GM19467 (cell line): Measurements from ENCODE around the gene NATD1.
"Not testable (repeated sequence)": the region's sequence is repeated elsewhere in the genome, so short reads cannot be mapped to it uniquely, and the experiment has no call there.

Experiments
- ATAC-seq: cut with Tn5 transposase; IDR thresholded peaks from one replicate; pipeline ENCODE4 v1.9.1; 2021; ENCODE audit warnings: mild to moderate bottlenecking, moderate library complexity; ENCODE audit not compliant: unreplicated experiment

Gene NATD1

DNA sequence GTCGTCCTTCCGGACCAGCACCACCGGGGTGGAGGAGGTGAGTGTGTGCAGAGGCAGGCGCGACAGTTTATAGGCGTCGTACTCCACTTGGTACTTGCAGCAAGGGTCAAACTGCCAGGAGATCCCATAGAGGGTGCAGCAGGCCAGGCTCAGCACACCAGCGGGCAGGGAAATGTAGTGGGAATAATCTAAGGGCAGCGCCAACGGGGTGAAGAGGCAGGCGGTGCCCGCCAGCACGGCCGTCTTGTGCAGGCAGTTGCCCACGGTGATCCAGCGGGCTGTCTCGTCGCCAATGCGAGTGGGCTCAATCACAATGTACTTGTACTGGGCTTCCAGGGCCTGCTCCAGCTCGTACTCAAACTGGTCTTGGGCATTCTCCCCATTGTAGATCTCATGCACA is 54.8 kb downstream of the NATD1 start:
- no peak for ATAC-seq

- ATAC-seq: no peak
Measured at GRCh38 chr17:21196126-21196525, 57.1 kb downstream of the NATD1 start.

DNA sequence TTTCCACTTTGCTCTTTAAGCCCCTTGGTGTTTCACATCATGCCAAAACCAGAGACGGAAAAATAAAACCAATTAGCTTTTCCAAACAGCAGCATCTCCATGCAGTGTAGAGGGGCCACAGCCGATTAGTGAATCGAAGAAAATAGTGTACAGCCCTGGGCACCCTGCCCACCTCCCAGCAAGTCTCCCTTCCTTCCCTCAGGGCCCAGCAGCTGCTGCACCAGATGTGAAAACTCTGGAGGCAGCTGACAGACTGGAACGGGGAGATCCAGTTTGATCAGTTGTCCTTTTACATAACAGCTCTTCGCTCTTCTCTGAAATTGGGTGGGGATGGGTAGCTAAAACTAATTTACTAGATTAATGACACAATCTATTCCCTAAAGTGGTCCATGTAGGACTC is 58.5 kb downstream of the NATD1 start:
- ATAC-seq: no peak

- ATAC-seq: no peak
Measured at GRCh38 chr17:21194226-21194625, 59.0 kb downstream of the NATD1 start.

- no peak for ATAC-seq
Measured at GRCh38 chr17:21193031-21193430, 60.2 kb downstream of the NATD1 start.

- not testable (repeated sequence) for ATAC-seq
Measured at GRCh38 chr17:21192414-21192813, 60.8 kb downstream of the NATD1 start.

DNA sequence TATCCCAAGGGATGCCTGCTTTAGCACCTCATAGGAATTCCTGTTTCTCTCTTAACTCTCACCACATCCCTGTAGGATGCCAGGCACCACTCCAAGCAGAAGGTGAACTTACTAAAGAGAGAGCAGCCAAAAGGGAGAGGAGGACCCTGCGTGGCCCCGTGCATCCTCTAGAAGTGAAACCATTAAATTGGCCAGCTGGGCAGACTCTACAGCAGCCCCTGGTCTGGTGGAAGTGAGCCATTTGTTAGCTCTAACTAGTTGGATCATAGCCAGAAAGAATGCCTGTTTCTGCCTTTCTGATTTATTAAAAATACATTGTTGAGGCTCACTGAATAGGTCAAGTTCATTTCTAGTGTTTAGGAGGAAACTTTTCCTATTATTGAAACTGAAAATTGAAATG is 61.5 kb downstream of the NATD1 start:
- ATAC-seq: no peak

- ATAC-seq: no peak
Measured at GRCh38 chr17:21190078-21190477, 63.1 kb downstream of the NATD1 start.

DNA sequence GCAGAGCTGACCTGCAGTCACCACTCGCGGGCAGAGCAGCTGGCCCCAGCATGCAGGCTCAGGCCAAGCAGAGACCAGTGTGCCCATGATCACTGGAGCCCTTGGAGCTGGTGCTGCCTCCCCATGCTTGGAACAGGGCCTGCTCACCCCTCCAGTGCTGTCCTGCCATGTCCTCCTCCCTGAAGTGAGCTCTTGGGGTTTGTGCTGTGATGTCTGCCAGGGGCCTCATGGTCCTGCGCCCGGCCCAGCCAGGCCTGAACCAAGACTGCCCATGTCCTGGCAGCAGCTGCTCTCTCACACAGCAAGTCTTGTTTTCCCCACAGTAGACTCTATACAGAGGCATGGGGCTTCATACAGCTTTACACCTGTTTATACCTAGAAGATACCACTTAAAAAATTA is 63.8 kb downstream of the NATD1 start:
- ATAC-seq: no peak
